Esophagus (tissue), 2 donors: ENCODE measurements around the gene CLTA. TPM values are rescaled to one million over a fixed set of nuclear protein-coding genes. Genes with fewer than 3 reads are reported as not detected.

ENCODE experiments used
- H3K27ac ChIP-seq, 2 donors: one replicate each; pipeline ENCODE4 v1.5.1; 2013; ENCODE audit warnings: low read depth in 2 of 2, mild to moderate bottlenecking in 2 of 2, inconsistent platforms in 1 of 2, low read length in 1 of 2, moderate library complexity in 1 of 2
- H3K27me3 ChIP-seq, 2 donors: one replicate each; pipeline ENCODE4 v1.6.1; 2013; ENCODE audit warnings: low read length in 2 of 2, control low read depth in 1 of 2, mild to moderate bottlenecking in 1 of 2; ENCODE audit not compliant: insufficient read depth in 2 of 2, control insufficient read depth in 1 of 2
- H3K36me3 ChIP-seq, 2 donors: one replicate each; pipeline ENCODE4 v1.6.1; 2013; ENCODE audit warnings: low read length in 1 of 2; ENCODE audit not compliant: control insufficient read depth in 2 of 2, insufficient read depth in 2 of 2
- H3K4me1 ChIP-seq, 2 donors: one replicate each; pipeline ENCODE4 v1.6.1; 2013; ENCODE audit warnings: low read length in 1 of 2; ENCODE audit not compliant: control insufficient read depth in 2 of 2, insufficient read depth in 2 of 2
- H3K4me3 ChIP-seq, 2 donors: one replicate each; pipeline ENCODE4 v1.5.1; 2013; ENCODE audit warnings: low read length in 2 of 2, mild to moderate bottlenecking in 2 of 2, low read depth in 1 of 2, moderate library complexity in 1 of 2
- H3K9me3 ChIP-seq, 2 donors: one replicate each; pipeline ENCODE4 v1.6.1; 2013; ENCODE audit warnings: mild to moderate bottlenecking in 2 of 2, low read depth in 1 of 2, low read length in 1 of 2, moderate library complexity in 1 of 2; ENCODE audit not compliant: control insufficient read depth in 2 of 2, insufficient read depth in 1 of 2
- WGBS, 2 donors: extraction: QIAGEN DNeasy Blood & Tissue Kit; methylation state at CpG; one replicate each; pipeline ENCODE4 v1.1.7; 2013; 5-methylcytosine and 5-hydroxymethylcytosine counted together
- polyA plus RNA-seq, 2 donors: library from polyadenylated mRNA; stranded (reverse); fragments of 200-250 nt; gene quantifications; one replicate each; pipeline ENCODE4 v1.2.3, GENCODE V29; 2013
- donor health status: healthy with polysubstance abuse.
- donor health status: Bipolar disorder and iron deficiency.

Gene CLTA
- polyA plus RNA-seq, 2 donors: 93.2 to 202 TPM

GRCh38 chr9:36147441-36148175 is 43.1 kb upstream of the CLTA start:
- H3K27ac ChIP-seq: peak overlapping the region in 1 of 2 donors; percentile 37
- no peaks in the 10 kb centered on the region for H3K36me3 ChIP-seq
- H3K9me3 ChIP-seq: peaks cover 0 to 6% of the 10 kb centered on the region in 2 donors
- H3K27me3 ChIP-seq: no peaks in the 10 kb centered on the region
- no peak overlapping the region for H3K4me3 ChIP-seq
- WGBS, 2 donors: 89 to 90% methylated on average over 14 of the region's 14 CpGs
- H3K4me1 ChIP-seq: peaks cover 8 to 13% of the 10 kb centered on the region in 2 donors

- Histone ChIP-seq H3K27me3 (no peaks in the 10 kb centered on the region), H3K4me1 (peaks cover 6 to 9% of the 10 kb centered on the region in 2 donors)
- 52 to 55% methylated on average over 14 of the region's 14 CpGs for WGBS, 2 donors
These were observed 42.2 kb upstream of the CLTA start for GRCh38 chr9:36148311-36149051.

GRCh38 chr9:36149197-36149596 is 41.5 kb upstream of the CLTA start:
- 58 to 70% methylated on average over 4 of the region's 4 CpGs for WGBS, 2 donors
- H3K4me1 ChIP-seq: peaks cover 6 to 9% of the 10 kb centered on the region in 2 donors
- no peak overlapping the region for H3K4me3 ChIP-seq
- H3K9me3 ChIP-seq: peaks cover 0 to 6% of the 10 kb centered on the region in 2 donors
- peak overlapping the region; percentile 60 to 62 for H3K27ac ChIP-seq
- H3K27me3 ChIP-seq: no peaks in the 10 kb centered on the region
- no peaks in the 10 kb centered on the region for H3K36me3 ChIP-seq

More at GRCh38 chr9:36148311-36149051, 42.2 kb upstream of the CLTA start:
- no peak overlapping the region for H3K4me3 ChIP-seq
- no peaks in the 10 kb centered on the region for H3K36me3 ChIP-seq
- H3K9me3 ChIP-seq: peaks cover 0 to 6% of the 10 kb centered on the region in 2 donors
- H3K27ac ChIP-seq: peak overlapping the region; percentile 60 to 78

- no peaks in the 10 kb centered on the region for H3K27me3 ChIP-seq
- WGBS, 2 donors: 71% methylated on average over 4 of the region's 4 CpGs
- peaks cover 0 to under 1% of the 10 kb centered on the region in 2 donors for H3K9me3 ChIP-seq
- peaks cover 6 to 9% of the 10 kb centered on the region in 2 donors for H3K4me1 ChIP-seq
- no peaks in the 10 kb centered on the region for H3K36me3 ChIP-seq
- H3K27ac ChIP-seq: peak overlapping the region; percentile 62 to 72
- H3K4me3 ChIP-seq: no peak overlapping the region
These were observed 40.0 kb upstream of the CLTA start for GRCh38 chr9:36150574-36151315.

- Histone ChIP-seq H3K4me3 (no peak overlapping the region), H3K36me3 (no peaks in the 10 kb centered on the region), H3K27ac (peak overlapping the region; percentile 62 to 72), H3K9me3 (no peaks in the 10 kb centered on the region), H3K4me1 (peaks cover 6 to 9% of the 10 kb centered on the region in 2 donors), H3K27me3 (no peaks in the 10 kb centered on the region)
- 60 to 76% methylated on average over 14 of the region's 14 CpGs for WGBS, 2 donors
These were observed 39.2 kb upstream of the CLTA start for GRCh38 chr9:36151316-36152210.

GRCh38 chr9:36152741-36153438 is 37.8 kb upstream of the CLTA start:
- no peak overlapping the region for H3K4me3 ChIP-seq
- H3K4me1 ChIP-seq: peaks cover 3 to 9% of the 10 kb centered on the region in 2 donors
- no peaks in the 10 kb centered on the region for H3K9me3 ChIP-seq
- H3K27ac ChIP-seq: peak overlapping the region in 1 of 2 donors; percentile 37
- H3K36me3 ChIP-seq: no peaks in the 10 kb centered on the region
- H3K27me3 ChIP-seq: no peaks in the 10 kb centered on the region
- WGBS, 2 donors: 86 to 91% methylated on average over 9 to 10 of the region's 10 CpGs

DNA sequence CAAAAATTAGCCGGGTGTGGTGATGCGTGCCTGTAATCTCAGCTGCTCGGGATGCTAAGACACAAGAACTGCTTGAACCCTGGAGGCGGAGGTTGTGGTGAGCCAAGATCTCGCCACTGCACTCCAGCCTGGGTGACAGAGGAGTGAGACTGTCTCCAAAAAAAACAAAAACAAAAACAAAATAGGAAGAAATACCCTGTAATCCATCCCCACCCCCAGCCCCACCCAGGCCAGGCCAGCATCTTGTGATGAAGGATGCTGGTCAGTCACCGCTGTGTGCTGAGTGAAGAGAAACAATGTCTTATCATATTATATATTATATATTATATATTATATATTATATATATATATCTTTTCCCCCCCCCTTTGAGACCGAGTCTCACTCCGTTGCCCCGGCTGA is 37.0 kb upstream of the CLTA start:
- H3K9me3 ChIP-seq: no peaks in the 10 kb centered on the region

DNA sequence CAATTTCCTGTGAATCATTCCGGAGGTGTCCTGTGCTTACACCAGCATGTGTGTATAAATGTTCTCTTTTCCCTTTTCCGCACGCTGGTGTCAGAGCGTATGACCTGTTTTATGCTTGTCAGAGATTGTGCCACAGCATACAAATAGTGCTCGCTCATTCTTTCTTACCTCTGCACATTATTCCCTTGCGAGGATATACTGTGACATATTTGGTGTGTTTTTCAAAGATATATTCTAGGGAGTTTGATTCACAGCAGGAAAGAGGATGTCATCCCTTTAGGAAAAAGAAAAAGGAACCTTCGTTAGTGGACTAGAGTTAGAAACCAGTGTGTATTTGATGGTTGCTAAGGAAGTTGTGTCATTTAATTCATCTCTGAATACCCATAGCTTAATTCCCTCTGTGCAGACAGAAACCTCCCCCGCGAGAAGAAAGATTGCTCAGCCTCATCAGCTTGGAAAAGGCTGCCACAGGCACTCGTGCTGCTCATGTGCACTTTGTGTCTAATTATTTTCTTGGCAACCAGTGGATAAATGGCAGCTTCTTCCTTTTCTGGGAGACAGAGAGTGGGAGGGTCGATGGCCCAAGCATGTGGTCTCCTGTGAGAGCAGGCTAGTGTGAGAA is 36.3 kb upstream of the CLTA start:
- no peaks in the 10 kb centered on the region for H3K27me3 ChIP-seq
- WGBS, 2 donors: 27 to 35% methylated on average over 11 of the region's 11 CpGs
- peaks cover 0 to 3% of the 10 kb centered on the region in 2 donors for H3K4me1 ChIP-seq
- no peaks in the 10 kb centered on the region for H3K36me3 ChIP-seq
- H3K27ac ChIP-seq: peak overlapping the region; percentile 47 to 62
- no peaks in the 10 kb centered on the region for H3K9me3 ChIP-seq
- H3K4me3 ChIP-seq: no peak overlapping the region

More for the DNA sequence above, 37.0 kb upstream of the CLTA start:
- 69 to 73% methylated on average over 9 of the region's 9 CpGs for WGBS, 2 donors
- Histone ChIP-seq H3K27me3 (no peaks in the 10 kb centered on the region), H3K4me1 (peaks cover 0 to 6% of the 10 kb centered on the region in 2 donors), H3K27ac (peak overlapping the region; percentile 24 to 47), H3K36me3 (no peaks in the 10 kb centered on the region), H3K4me3 (no peak overlapping the region)
